Activated effector memory CD4-positive, alpha-beta T cell treated with Interleukin-2 at 50 U/mL for 16 hours (primary cell): ENCODE data around the gene CENPK.
"Not testable (repeated sequence)": the region's sequence is repeated elsewhere in the genome, so short reads cannot be mapped to it uniquely, and the experiment has no call there.

Source experiments
- DNase-seq: peaks from one replicate; pipeline ENCODE4 v3.0.0-alpha.2; 2020

The CENPK gene

GRCh38 chr5:65489119-65489518 lies 73.8 kb downstream of the CENPK start:
- DNase-seq: no peak

GRCh38 chr5:65488038-65488687 lies 74.8 kb downstream of the CENPK start:
- not testable (repeated sequence) for DNase-seq

- DNase-seq: not testable (repeated sequence)
These were observed 76.2 kb downstream of the CENPK start for GRCh38 chr5:65486803-65487202.

GRCh38 chr5:65485405-65485804 lies 77.6 kb downstream of the CENPK start:
- no peak for DNase-seq

GRCh38 chr5:65483546-65484346 lies 79.2 kb downstream of the CENPK start:
- no peak for DNase-seq

GRCh38 chr5:65482736-65483545 lies 80.0 kb downstream of the CENPK start:
- no peak for DNase-seq

- no peak for DNase-seq
These were observed 80.7 kb downstream of the CENPK start for GRCh38 chr5:65482296-65482735.

GRCh38 chr5:65481635-65482295 lies 81.2 kb downstream of the CENPK start, which contains the start of gene ADAMTS6:
ADAMTS6 (minus strand) TSS chr5:65481920; CDS start chr5:65473673, 8,247 bp downstream.
- DNase-seq: peak; percentile 48

GRCh38 chr5:65481171-65481581 lies 81.8 kb downstream of the CENPK start:
- no peak for DNase-seq

GRCh38 chr5:65480306-65480865 lies 82.6 kb downstream of the CENPK start:
- DNase-seq: no peak

- DNase-seq: no peak
These were observed 83.4 kb downstream of the CENPK start for GRCh38 chr5:65479527-65479926.

GRCh38 chr5:65478336-65478735 lies 84.6 kb downstream of the CENPK start:
- no peak for DNase-seq

GRCh38 chr5:65475895-65476294 lies 87.1 kb downstream of the CENPK start:
- no peak for DNase-seq

- no peak for DNase-seq
These were observed 87.6 kb downstream of the CENPK start for GRCh38 chr5:65475336-65475735.

- no peak for DNase-seq
These were observed 88.7 kb downstream of the CENPK start for GRCh38 chr5:65474130-65474711.

- DNase-seq: no peak
These were observed 94.3 kb downstream of the CENPK start for GRCh38 chr5:65468633-65469032.
